Measurements from ENCODE around the gene WIPI1. TPM values are rescaled to one million over a fixed set of nuclear protein-coding genes. Genes with fewer than 3 reads are reported as not detected.

The WIPI1 gene
- total RNA-seq, 3 donors from 2014 or later (not counting 1 experiment from before 2014, with no cell fraction given): 29.0 to 41.4 (median 32.0) TPM

- no peaks in the 10 kb centered on the region for H3K9me3 ChIP-seq (ENCODE audit: control insufficient read depth, insufficient read depth, low read length)
- Mint-ChIP-seq H3K9me3 (no peaks in the 10 kb centered on the region), H3K36me3 (peaks cover 8% of the 10 kb centered on the region), H3K27me3 (ENCODE audit: low read depth in 2 of 2) (no peaks in the 10 kb centered on the region), H3K4me3 (no peak overlapping the region), H3K27ac (peak overlapping the region; percentile 18 to 38), H3K4me1 (no peaks in the 10 kb centered on the region)
- H3K27me3 ChIP-seq (ENCODE audit: control insufficient read depth, insufficient read depth, low read length): no peaks in the 10 kb centered on the region
- no peak for TF ChIP-seq CTCF (IDR thresholded peaks at IDR 0.05)
- H3K36me3 ChIP-seq (ENCODE audit: control insufficient read depth, insufficient read depth, low read length): peaks cover 59% of the 10 kb centered on the region
- no peak overlapping the region for H3K27ac ChIP-seq (ENCODE audit: low read length)
- intact Hi-C loops (cut with micrococcal nuclease): no loop called here
- DNase-seq: no peak
- no peaks in the 10 kb centered on the region for H3K4me1 ChIP-seq (ENCODE audit: control insufficient read depth, insufficient read depth, low read length)
- over 99% methylated on average over 8 of the region's 8 CpGs for WGBS (ENCODE audit: insufficient coverage)
- no peak for ATAC-seq
- no peak overlapping the region for H3K4me3 ChIP-seq (ENCODE audit: low read length)
Measured at GRCh38 chr17:68422821-68423220, 34.5 kb downstream of the WIPI1 start.

- H3K36me3 ChIP-seq (ENCODE audit: control insufficient read depth, insufficient read depth, low read length): peaks cover 50% of the 10 kb centered on the region
- WGBS (ENCODE audit: insufficient coverage): 97% methylated on average over 6 of the region's 9 CpGs
- DNase-seq (no peak), ATAC-seq (no peak)
- no peak overlapping the region for H3K27ac ChIP-seq (ENCODE audit: low read length)
- Mint-ChIP-seq H3K27me3 (ENCODE audit: low read depth in 2 of 2) (no peaks in the 10 kb centered on the region), H3K4me3 (no peak overlapping the region), H3K27ac (no peak overlapping the region), H3K36me3 (peaks cover 13% of the 10 kb centered on the region), H3K9me3 (peaks cover 0 to 2% of the 10 kb centered on the region in 2 donors), H3K4me1 (no peaks in the 10 kb centered on the region)
- H3K4me3 ChIP-seq (ENCODE audit: low read length): no peak overlapping the region
- H3K9me3 ChIP-seq (ENCODE audit: control insufficient read depth, insufficient read depth, low read length): no peaks in the 10 kb centered on the region
- no peaks in the 10 kb centered on the region for H3K4me1 ChIP-seq (ENCODE audit: control insufficient read depth, insufficient read depth, low read length)
- no peaks in the 10 kb centered on the region for H3K27me3 ChIP-seq (ENCODE audit: control insufficient read depth, insufficient read depth, low read length)
- TF ChIP-seq CTCF (IDR thresholded peaks at IDR 0.05): no peak
- intact Hi-C loops (cut with micrococcal nuclease): no loop called here
Measured at GRCh38 chr17:68421486-68421885, 35.8 kb downstream of the WIPI1 start.

- intact Hi-C loops (cut with micrococcal nuclease): no loop called here
- ATAC-seq (no peak), DNase-seq (no peak)
- no peak for TF ChIP-seq CTCF (IDR thresholded peaks at IDR 0.05)
- no peaks in the 10 kb centered on the region for H3K9me3 ChIP-seq (ENCODE audit: control insufficient read depth, insufficient read depth, low read length)
- H3K27me3 ChIP-seq (ENCODE audit: control insufficient read depth, insufficient read depth, low read length): no peaks in the 10 kb centered on the region
- Mint-ChIP-seq H3K4me3 (no peak overlapping the region), H3K27ac (peak overlapping the region in 1 of 2 donors; percentile 31), H3K27me3 (ENCODE audit: low read depth in 2 of 2) (no peaks in the 10 kb centered on the region), H3K36me3 (peaks cover 22% of the 10 kb centered on the region), H3K9me3 (peaks cover 0 to 2% of the 10 kb centered on the region in 2 donors), H3K4me1 (peaks cover under 1 to 7% of the 10 kb centered on the region in 2 donors)
- WGBS (ENCODE audit: insufficient coverage): 97% methylated on average over 14 of the region's 14 CpGs
- no peak overlapping the region for H3K27ac ChIP-seq (ENCODE audit: low read length)
- H3K36me3 ChIP-seq (ENCODE audit: control insufficient read depth, insufficient read depth, low read length): peaks cover 42% of the 10 kb centered on the region
- no peak overlapping the region for H3K4me3 ChIP-seq (ENCODE audit: low read length)
- H3K4me1 ChIP-seq (ENCODE audit: control insufficient read depth, insufficient read depth, low read length): no peaks in the 10 kb centered on the region
Measured at GRCh38 chr17:68420065-68420464, 37.2 kb downstream of the WIPI1 start.

- peak overlapping the region in 1 of 2 donors; percentile 34 for H3K27ac Mint-ChIP-seq
- no peak overlapping the region for H3K4me3 Mint-ChIP-seq
- Histone ChIP-seq H3K36me3 (ENCODE audit: control insufficient read depth, insufficient read depth, low read length) (peaks cover 34% of the 10 kb centered on the region), H3K27me3 (ENCODE audit: control insufficient read depth, insufficient read depth, low read length) (no peaks in the 10 kb centered on the region), H3K9me3 (ENCODE audit: control insufficient read depth, insufficient read depth, low read length) (no peaks in the 10 kb centered on the region), H3K4me1 (ENCODE audit: control insufficient read depth, insufficient read depth, low read length) (no peaks in the 10 kb centered on the region), H3K4me3 (ENCODE audit: low read length) (no peak overlapping the region), H3K27ac (ENCODE audit: low read length) (no peak overlapping the region)
- TF ChIP-seq CTCF (IDR thresholded peaks at IDR 0.05): no peak
- H3K9me3 Mint-ChIP-seq: peaks cover 0 to 2% of the 10 kb centered on the region in 2 donors
- ATAC-seq (no peak), DNase-seq (no peak)
- intact Hi-C loops (cut with micrococcal nuclease): no loop called here
- H3K27me3 Mint-ChIP-seq (ENCODE audit: low read depth in 2 of 2): no peaks in the 10 kb centered on the region
- WGBS (ENCODE audit: insufficient coverage): 76% methylated on average over 2 of the region's 4 CpGs
- H3K4me1 Mint-ChIP-seq: peaks cover 13 to 19% of the 10 kb centered on the region in 2 donors
- peaks cover 22% of the 10 kb centered on the region for H3K36me3 Mint-ChIP-seq
Measured at GRCh38 chr17:68418876-68419275, 38.4 kb downstream of the WIPI1 start.
